Measurements from ENCODE around the gene LYPD5. TPM values are rescaled to one million over a fixed set of nuclear protein-coding genes. Genes with fewer than 3 reads are reported as not detected.

The LYPD5 gene
- total RNA-seq, 2 experiments from 2014 or later = 0.86 to 1.2 TPM

- ChIA-PET POLR2A (no interaction called here), CTCF (interaction anchor here (0.6 to 1.9 kb wide), 17 partner anchors 11 to 191 kb away, joined by 3 to 32 read pairs (median 3); no protein-coding TSS in a partner anchor)
- ATAC-seq (peak; percentile 11), DNase-seq (peak; percentile 76)
- H3K27me3 Mint-ChIP-seq = peaks cover 7% of the 10 kb centered on the region
- H3K4me1 Mint-ChIP-seq = peaks cover 39% of the 10 kb centered on the region
- intact Hi-C loops (cut with DNase I, micrococcal nuclease) = loop anchor here (1.0 to 10.0 kb wide), 6 partner anchors 24 to 350 kb away; partner anchors contain the start of gene ETHE1 (in 2 of the 2)
- peak overlapping the region; percentile 57 for H3K4me3 Mint-ChIP-seq
- peak overlapping the region; percentile 81 for H3K27ac Mint-ChIP-seq
- peaks cover 4% of the 10 kb centered on the region for H3K36me3 Mint-ChIP-seq (ENCODE audit: low read depth)
- no peaks in the 10 kb centered on the region for H3K9me3 Mint-ChIP-seq (ENCODE audit: low read depth)
These were observed 17.1 kb downstream of the LYPD5 start for GRCh38 chr19:43784981-43785808.

GRCh38 chr19:43784241-43784980, 17.8 kb downstream of the LYPD5 start:
- DNase-seq = peak; percentile 88
- ChIA-PET CTCF (interaction anchor here (0.6 to 1.9 kb wide), 17 partner anchors 12 to 190 kb away, joined by 3 to 32 read pairs (median 3); no protein-coding TSS in a partner anchor), POLR2A (no interaction called here)
- Mint-ChIP-seq H3K4me1 (peaks cover 43% of the 10 kb centered on the region), H3K36me3 (ENCODE audit: low read depth) (peaks cover 8% of the 10 kb centered on the region), H3K27ac (peak overlapping the region; percentile 81), H3K27me3 (peaks cover 4% of the 10 kb centered on the region), H3K9me3 (ENCODE audit: low read depth) (no peaks in the 10 kb centered on the region), H3K4me3 (peak overlapping the region; percentile 57)
- peak; percentile 42 for ATAC-seq
- intact Hi-C loops (cut with DNase I, micrococcal nuclease) = loop anchor here (2.0 to 10.0 kb wide), 4 partner anchors 24 to 350 kb away; partner anchors contain the start of gene ETHE1 (in 2 of the 2)

GRCh38 chr19:43783636-43784035, 18.6 kb downstream of the LYPD5 start:
- ATAC-seq = no peak
- peaks cover 49% of the 10 kb centered on the region for H3K4me1 Mint-ChIP-seq
- ChIA-PET POLR2A (no interaction called here), CTCF (no interaction called here)
- peaks cover 16% of the 10 kb centered on the region for H3K36me3 Mint-ChIP-seq (ENCODE audit: low read depth)
- no peak for DNase-seq
- intact Hi-C loops (cut with DNase I, micrococcal nuclease) = loop anchor here (2.0 to 10.0 kb wide), 4 partner anchors 25 to 349 kb away; partner anchors contain the start of gene ETHE1 (in 2 of the 2)
- H3K27ac Mint-ChIP-seq = peak overlapping the region; percentile 81
- no peaks in the 10 kb centered on the region for H3K27me3 Mint-ChIP-seq
- H3K4me3 Mint-ChIP-seq = peak overlapping the region; percentile 57
- H3K9me3 Mint-ChIP-seq (ENCODE audit: low read depth) = no peaks in the 10 kb centered on the region

- intact Hi-C loops (cut with DNase I, micrococcal nuclease) = loop anchor here (5.0 to 10.0 kb wide), 3 partner anchors 255 to 348 kb away; partner anchors contain the start of gene ETHE1 (in 2 of the 2)
- ChIA-PET POLR2A (no interaction called here), CTCF (no interaction called here)
- no peak for ATAC-seq
- peak overlapping the region; percentile 78 for H3K4me3 Mint-ChIP-seq
- DNase-seq = peak; percentile 45
- H3K27ac Mint-ChIP-seq = peak overlapping the region; percentile 91
- H3K27me3 Mint-ChIP-seq = no peaks in the 10 kb centered on the region
- H3K4me1 Mint-ChIP-seq = peaks cover 57% of the 10 kb centered on the region
- H3K9me3 Mint-ChIP-seq (ENCODE audit: low read depth) = no peaks in the 10 kb centered on the region
- H3K36me3 Mint-ChIP-seq (ENCODE audit: low read depth) = peaks cover 22% of the 10 kb centered on the region
These were observed 19.5 kb downstream of the LYPD5 start for GRCh38 chr19:43782689-43783231.

GRCh38 chr19:43782311-43782660, 20.0 kb downstream of the LYPD5 start:
- Mint-ChIP-seq H3K4me3 (peak overlapping the region; percentile 78), H3K9me3 (ENCODE audit: low read depth) (no peaks in the 10 kb centered on the region), H3K27ac (peak overlapping the region; percentile 91), H3K27me3 (no peaks in the 10 kb centered on the region), H3K4me1 (peaks cover 60% of the 10 kb centered on the region), H3K36me3 (ENCODE audit: low read depth) (peaks cover 24% of the 10 kb centered on the region)
- ATAC-seq (no peak), DNase-seq (peak; percentile 31)
- ChIA-PET POLR2A (interaction anchor here (1.0 to 2.4 kb wide), 3 partner anchors 17 to 30 kb away, joined by 6 to 19 read pairs (median 11); partner anchors contain the start of gene SMG9), CTCF (interaction anchor here (1.1 to 1.8 kb wide), 2 partner anchors 16 to 30 kb away, joined by 3 to 23 read pairs; no protein-coding TSS in a partner anchor)
- intact Hi-C loops (cut with DNase I, micrococcal nuclease) = loop anchor here (5.0 to 10.0 kb wide), 3 partner anchors 255 to 347 kb away; partner anchors contain the start of gene ETHE1 (in 2 of the 2)

GRCh38 chr19:43781630-43782310, 20.5 kb downstream of the LYPD5 start:
- intact Hi-C loops (cut with DNase I, micrococcal nuclease) = loop anchor here (1.0 to 10.0 kb wide), 10 partner anchors 16 to 347 kb away; partner anchors contain the start of genes ETHE1 (in 2 of the 2), SMG9 (in 2 of the 2), IRGQ (in 1 of the 2) and ZNF576 (in 1 of the 2)
- peak; percentile 72 for DNase-seq
- ChIA-PET CTCF (interaction anchor here (0.6 to 1.8 kb wide), 3 partner anchors 16 to 30 kb away, joined by 3 to 23 read pairs (median 3); partner anchors contain the start of gene SMG9), POLR2A (interaction anchor here (0.6 to 2.4 kb wide), 6 partner anchors 15 to 30 kb away, joined by 4 to 19 read pairs (median 6); partner anchors contain the start of gene SMG9)
- ATAC-seq = peak; percentile 20
- Mint-ChIP-seq H3K4me1 (peaks cover 65% of the 10 kb centered on the region), H3K27ac (peak overlapping the region; percentile 91), H3K9me3 (ENCODE audit: low read depth) (no peaks in the 10 kb centered on the region), H3K36me3 (ENCODE audit: low read depth) (peaks cover 29% of the 10 kb centered on the region), H3K27me3 (no peaks in the 10 kb centered on the region), H3K4me3 (peak overlapping the region; percentile 78)

- Mint-ChIP-seq H3K4me3 (peak within 1 kb of the TSS; percentile 78), H3K9me3 (ENCODE audit: low read depth) (no peaks in the 10 kb centered on the region)
These were observed 21.3 kb downstream of the LYPD5 start, which contains the start of gene KCNN4 for GRCh38 chr19:43780706-43781525. KCNN4 (minus strand) TSS chr19:43780973; CDS start chr19:43780861, 112 bp downstream.

GRCh38 chr19:43779820-43780219, 22.4 kb downstream of the LYPD5 start:
- Mint-ChIP-seq H3K27me3 (no peaks in the 10 kb centered on the region), H3K9me3 (ENCODE audit: low read depth) (no peaks in the 10 kb centered on the region), H3K27ac (peak overlapping the region; percentile 94), H3K4me3 (peak overlapping the region; percentile 78), H3K4me1 (peaks cover 77% of the 10 kb centered on the region), H3K36me3 (ENCODE audit: low read depth) (peaks cover 48% of the 10 kb centered on the region)
- intact Hi-C loops (cut with DNase I, micrococcal nuclease) = loop anchor here (2.0 to 10.0 kb wide), 5 partner anchors 75 to 345 kb away; partner anchors contain the start of gene ETHE1 (in 2 of the 2)
- ATAC-seq (no peak), DNase-seq (peak; percentile 39)
- ChIA-PET CTCF (interaction anchor here (0.6 to 1.7 kb wide), 5 partner anchors 8 to 111 kb away, joined by 3 to 9 read pairs (median 4); partner anchors contain the start of gene SMG9), POLR2A (interaction anchor here (2.4 kb wide), 1 partner anchor 25 kb away, joined by 19 read pairs; the partner anchor contains the start of gene SMG9)

More at GRCh38 chr19:43780706-43781525, 21.3 kb downstream of the LYPD5 start, which contains the start of gene KCNN4:
- CTCF ChIA-PET = interaction anchor here (0.6 to 1.8 kb wide), 5 partner anchors 15 to 36 kb away, joined by 3 to 23 read pairs (median 4); partner anchors contain the start of gene SMG9
- H3K27ac Mint-ChIP-seq = peak within 1 kb of the TSS; percentile 94
- ATAC-seq (peak; percentile 68), DNase-seq (peak; percentile 91)
- intact Hi-C loops (cut with DNase I, micrococcal nuclease) = loop anchor here (1.0 to 10.0 kb wide), 10 partner anchors 16 to 346 kb away; partner anchors contain the start of genes ETHE1 (in 2 of the 2), SMG9 (in 2 of the 2), IRGQ (in 1 of the 2) and ZNF576 (in 1 of the 2)
- H3K36me3 Mint-ChIP-seq (ENCODE audit: low read depth) = peaks cover 37% of the 10 kb centered on the region
- POLR2A ChIA-PET = interaction anchor here (0.6 to 2.4 kb wide), 7 partner anchors 14 to 250 kb away, joined by 4 to 19 read pairs (median 5); partner anchors contain the start of gene SMG9
- no peaks in the 10 kb centered on the region for H3K27me3 Mint-ChIP-seq
- H3K4me1 Mint-ChIP-seq = peaks cover 74% of the 10 kb centered on the region

- ChIA-PET POLR2A (interaction anchor here (2.3 kb wide), 1 partner anchor 13 kb away, joined by 7 read pairs; no protein-coding TSS in a partner anchor), CTCF (interaction anchor here (0.6 to 5.0 kb wide), 11 partner anchors 8 to 111 kb away, joined by 3 to 55 read pairs (median 5); partner anchors contain the start of gene SMG9)
- DNase-seq (no peak), ATAC-seq (no peak)
- Mint-ChIP-seq H3K27me3 (no peaks in the 10 kb centered on the region), H3K4me3 (peak overlapping the region; percentile 78), H3K4me1 (peaks cover 72% of the 10 kb centered on the region), H3K27ac (peak overlapping the region; percentile 94), H3K36me3 (ENCODE audit: low read depth) (peaks cover 50% of the 10 kb centered on the region), H3K9me3 (ENCODE audit: low read depth) (no peaks in the 10 kb centered on the region)
- intact Hi-C loops (cut with DNase I, micrococcal nuclease) = no loop called here
These were observed 23.0 kb downstream of the LYPD5 start for GRCh38 chr19:43779147-43779819.

All from activated CD4-positive, alpha-beta T cell treated with anti-CD3 and anti-CD28 coated beads for 36 hours (primary cell).